Endothelial cell (in vitro differentiated cells): ENCODE results near the gene TMEM178A. TPM values are rescaled to one million over a fixed set of nuclear protein-coding genes. Genes with fewer than 3 reads are reported as not detected.
A peak's percentile ranks its signal among the peaks of the same experiment; 100 is the strongest.

Experiments used
- DNase-seq: peaks from one replicate; pipeline ENCODE4 v3.0.0; 2021; ENCODE audit warnings: low spot score
- H3K27ac Mint-ChIP-seq: one replicate; pipeline ENCODE4 v1.8.0; 2021; ENCODE audit warnings: mixed read lengths, inconsistent platforms; ENCODE audit not compliant: unreplicated experiment
- H3K27me3 Mint-ChIP-seq: one replicate; pipeline ENCODE4 v1.8.0; 2021; ENCODE audit warnings: mild to moderate bottlenecking, moderate library complexity, mixed read lengths, inconsistent platforms; ENCODE audit not compliant: unreplicated experiment
- H3K36me3 Mint-ChIP-seq: one replicate; pipeline ENCODE4 v1.8.0; 2021; ENCODE audit warnings: mild to moderate bottlenecking, low read depth, mixed read lengths, inconsistent platforms; ENCODE audit not compliant: unreplicated experiment
- H3K4me1 Mint-ChIP-seq: one replicate; pipeline ENCODE4 v1.8.0; 2021; ENCODE audit warnings: mild to moderate bottlenecking, mixed read lengths, inconsistent platforms; ENCODE audit not compliant: unreplicated experiment
- H3K4me3 Mint-ChIP-seq: one replicate; pipeline ENCODE4 v1.8.0; 2021; ENCODE audit warnings: mild to moderate bottlenecking, mixed read lengths, inconsistent platforms; ENCODE audit not compliant: unreplicated experiment
- H3K9me3 Mint-ChIP-seq: one replicate; pipeline ENCODE4 v1.8.0; 2021; ENCODE audit warnings: mixed read lengths, inconsistent platforms; ENCODE audit not compliant: unreplicated experiment
- total RNA-seq: library from RNA; stranded (reverse); fragmentation: NEBNext Ultra II Directional; extraction: Animal tissue kit (Norgen Biotek cat#: 25700); gene quantifications from one replicate; pipeline ENCODE4 v1.2.1, GENCODE V29; 2021; ENCODE audit not compliant: unreplicated experiment
- TF ChIP-seq, protein P1 (sequence below): fragments of 200-600 bp; sonication (generic); IDR thresholded peaks from one replicate; pipeline ENCODE4 v1.5.0; 2021; ENCODE audit warnings: antibody characterized with exemption; ENCODE audit not compliant: unreplicated experiment

TMEM178A gene
- total RNA-seq, 1 donor from 2014 or later = 4.8 TPM

- H3K9me3 Mint-ChIP-seq = no peaks in the 10 kb centered on the region
- peak; percentile 6 for DNase-seq
- no peaks in the 10 kb centered on the region for H3K36me3 Mint-ChIP-seq
- H3K27ac Mint-ChIP-seq = peak overlapping the region; percentile 85
- H3K27me3 Mint-ChIP-seq = no peaks in the 10 kb centered on the region
- TF ChIP-seq, protein P1, sequence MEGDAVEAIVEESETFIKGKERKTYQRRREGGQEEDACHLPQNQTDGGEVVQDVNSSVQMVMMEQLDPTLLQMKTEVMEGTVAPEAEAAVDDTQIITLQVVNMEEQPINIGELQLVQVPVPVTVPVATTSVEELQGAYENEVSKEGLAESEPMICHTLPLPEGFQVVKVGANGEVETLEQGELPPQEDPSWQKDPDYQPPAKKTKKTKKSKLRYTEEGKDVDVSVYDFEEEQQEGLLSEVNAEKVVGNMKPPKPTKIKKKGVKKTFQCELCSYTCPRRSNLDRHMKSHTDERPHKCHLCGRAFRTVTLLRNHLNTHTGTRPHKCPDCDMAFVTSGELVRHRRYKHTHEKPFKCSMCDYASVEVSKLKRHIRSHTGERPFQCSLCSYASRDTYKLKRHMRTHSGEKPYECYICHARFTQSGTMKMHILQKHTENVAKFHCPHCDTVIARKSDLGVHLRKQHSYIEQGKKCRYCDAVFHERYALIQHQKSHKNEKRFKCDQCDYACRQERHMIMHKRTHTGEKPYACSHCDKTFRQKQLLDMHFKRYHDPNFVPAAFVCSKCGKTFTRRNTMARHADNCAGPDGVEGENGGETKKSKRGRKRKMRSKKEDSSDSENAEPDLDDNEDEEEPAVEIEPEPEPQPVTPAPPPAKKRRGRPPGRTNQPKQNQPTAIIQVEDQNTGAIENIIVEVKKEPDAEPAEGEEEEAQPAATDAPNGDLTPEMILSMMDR = no peak
- peaks cover 23% of the 10 kb centered on the region for H3K4me1 Mint-ChIP-seq
- H3K4me3 Mint-ChIP-seq = no peak overlapping the region
Observed at GRCh38 chr2:39696101-39696553, 30.4 kb downstream of the TMEM178A start.

- Mint-ChIP-seq H3K27ac (peak overlapping the region; percentile 85), H3K36me3 (no peaks in the 10 kb centered on the region), H3K4me3 (no peak overlapping the region), H3K9me3 (no peaks in the 10 kb centered on the region), H3K27me3 (no peaks in the 10 kb centered on the region), H3K4me1 (peaks cover 23% of the 10 kb centered on the region)
- no peak for DNase-seq
- TF ChIP-seq, protein P1 = no peak
Observed at GRCh38 chr2:39696838-39697237, 31.1 kb downstream of the TMEM178A start.

DNA sequence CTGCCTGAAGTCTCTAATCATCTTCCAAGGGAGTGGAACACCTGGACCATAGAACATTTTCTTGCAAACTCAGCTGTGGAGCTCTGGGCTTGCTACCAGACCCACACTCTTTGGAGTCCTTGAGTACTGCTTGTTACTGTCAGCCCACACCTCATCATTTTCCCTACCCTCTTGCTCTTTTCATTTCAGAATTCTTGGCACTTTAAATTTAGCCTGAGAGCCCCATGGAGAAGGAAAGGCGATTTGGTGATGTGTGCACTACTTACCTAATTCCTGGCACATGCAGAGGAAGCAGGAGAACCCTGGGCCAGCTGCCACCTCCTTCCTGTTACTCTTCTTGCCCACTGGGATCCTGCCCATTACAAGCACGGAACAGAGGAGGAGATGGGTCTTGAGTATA is 31.7 kb downstream of the TMEM178A start:
- peak overlapping the region; percentile 85 for H3K27ac Mint-ChIP-seq
- no peaks in the 10 kb centered on the region for H3K9me3 Mint-ChIP-seq
- H3K4me3 Mint-ChIP-seq = no peak overlapping the region

GRCh38 chr2:39701137-39701536 is 35.4 kb downstream of the TMEM178A start:
- Mint-ChIP-seq H3K4me1 (peaks cover 14% of the 10 kb centered on the region), H3K4me3 (no peak overlapping the region), H3K9me3 (no peaks in the 10 kb centered on the region), H3K36me3 (no peaks in the 10 kb centered on the region), H3K27me3 (no peaks in the 10 kb centered on the region), H3K27ac (no peak overlapping the region)
- no peak for DNase-seq
- TF ChIP-seq, protein P1 = no peak

More for the DNA sequence above, 31.7 kb downstream of the TMEM178A start:
- no peaks in the 10 kb centered on the region for H3K36me3 Mint-ChIP-seq
- no peak for DNase-seq
- H3K4me1 Mint-ChIP-seq = peaks cover 23% of the 10 kb centered on the region
- TF ChIP-seq, protein P1 = no peak
- H3K27me3 Mint-ChIP-seq = no peaks in the 10 kb centered on the region

DNA sequence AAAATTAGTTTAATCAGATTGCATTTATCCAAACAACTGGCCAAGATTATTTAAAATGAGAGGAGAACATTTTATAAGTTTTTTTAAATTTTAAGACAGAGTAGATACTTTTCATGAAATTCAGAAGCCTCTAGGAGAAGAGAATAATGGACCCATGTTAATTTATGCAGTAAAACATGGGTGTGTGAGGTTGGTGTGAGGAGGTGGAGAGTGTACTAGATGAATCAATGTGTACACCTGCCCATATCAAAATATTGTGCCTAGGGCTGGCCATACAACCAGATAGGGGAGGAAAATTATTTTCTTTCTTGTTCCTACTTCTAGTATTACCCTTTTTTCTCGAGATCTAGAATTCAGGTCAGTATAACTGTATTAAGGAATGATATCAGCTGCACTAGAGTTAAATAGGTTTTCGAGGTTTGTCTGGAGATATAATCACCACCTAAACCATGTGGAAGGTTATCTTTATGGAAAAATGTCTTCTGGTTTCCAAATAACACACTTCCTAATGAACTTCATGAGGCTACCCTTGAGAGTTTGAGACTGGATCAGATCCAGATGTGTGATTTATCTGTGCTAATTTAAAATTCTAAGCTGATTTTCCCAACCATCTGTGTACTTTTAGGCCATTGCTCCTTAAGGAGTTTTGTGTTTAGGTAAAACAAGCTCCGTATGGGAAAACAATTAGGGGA is 37.6 kb downstream of the TMEM178A start:
- H3K4me3 Mint-ChIP-seq = no peak overlapping the region

More for the DNA sequence above, 37.6 kb downstream of the TMEM178A start:
- Mint-ChIP-seq H3K9me3 (no peaks in the 10 kb centered on the region), H3K36me3 (peaks cover 5% of the 10 kb centered on the region), H3K27ac (no peak overlapping the region), H3K4me1 (no peaks in the 10 kb centered on the region), H3K27me3 (peaks cover 3% of the 10 kb centered on the region)
- TF ChIP-seq, protein P1 = no peak
- DNase-seq = no peak
